GM04504 (cell line): ENCODE results near the gene UXT.
A peak's percentile ranks its signal among the peaks of the same experiment; 100 is the strongest.
"Not testable (repeated sequence)": the region's sequence is repeated elsewhere in the genome, so short reads cannot be mapped to it uniquely, and the experiment has no call there.

ENCODE experiments used
- DNase-seq: peaks from one replicate; pipeline ENCODE4 v3.0.0-alpha.2; 2012; ENCODE audit warnings: low read depth

UXT gene

GRCh38 chrX:47658684-47659420 is at the start of gene UXT:
TSS of gene UXT (minus strand) at chrX:47659180. CDS start at chrX:47658927, 253 bp downstream.
- DNase-seq = peak; percentile 78

GRCh38 chrX:47707031-47707780 is 48.2 kb upstream of the UXT start:
- DNase-seq = no peak

GRCh38 chrX:47706575-47706974 is 47.6 kb upstream of the UXT start:
- DNase-seq = peak; percentile 17

- no peak for DNase-seq
These were observed 45.8 kb upstream of the UXT start for GRCh38 chrX:47704736-47705135.

- no peak for DNase-seq
These were observed 38.2 kb upstream of the UXT start for GRCh38 chrX:47697181-47697580.

DNA sequence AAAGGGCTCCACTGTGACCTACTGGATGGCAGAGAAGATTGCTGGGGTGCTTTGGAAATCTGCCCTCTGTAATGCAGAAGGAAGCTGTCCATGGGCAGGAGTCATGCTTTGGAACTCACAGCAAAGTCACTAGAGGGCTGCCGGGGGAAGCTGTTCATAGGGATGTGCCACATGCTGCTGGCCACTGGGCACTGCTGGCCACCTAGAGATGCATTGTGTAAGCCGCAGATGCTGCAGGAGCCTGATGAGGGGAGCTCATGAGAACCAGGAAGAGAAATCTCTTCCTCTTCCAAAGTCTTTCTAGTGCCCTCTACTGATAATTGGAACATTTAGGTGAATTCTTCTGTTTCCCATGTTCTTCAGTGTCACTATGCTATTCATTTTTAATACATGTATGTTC is 31.2 kb upstream of the UXT start:
- DNase-seq = no peak

- no peak for DNase-seq
These were observed 28.3 kb upstream of the UXT start for GRCh38 chrX:47687263-47687662.

GRCh38 chrX:47683829-47684205 is 24.8 kb upstream of the UXT start:
- no peak for DNase-seq

DNA sequence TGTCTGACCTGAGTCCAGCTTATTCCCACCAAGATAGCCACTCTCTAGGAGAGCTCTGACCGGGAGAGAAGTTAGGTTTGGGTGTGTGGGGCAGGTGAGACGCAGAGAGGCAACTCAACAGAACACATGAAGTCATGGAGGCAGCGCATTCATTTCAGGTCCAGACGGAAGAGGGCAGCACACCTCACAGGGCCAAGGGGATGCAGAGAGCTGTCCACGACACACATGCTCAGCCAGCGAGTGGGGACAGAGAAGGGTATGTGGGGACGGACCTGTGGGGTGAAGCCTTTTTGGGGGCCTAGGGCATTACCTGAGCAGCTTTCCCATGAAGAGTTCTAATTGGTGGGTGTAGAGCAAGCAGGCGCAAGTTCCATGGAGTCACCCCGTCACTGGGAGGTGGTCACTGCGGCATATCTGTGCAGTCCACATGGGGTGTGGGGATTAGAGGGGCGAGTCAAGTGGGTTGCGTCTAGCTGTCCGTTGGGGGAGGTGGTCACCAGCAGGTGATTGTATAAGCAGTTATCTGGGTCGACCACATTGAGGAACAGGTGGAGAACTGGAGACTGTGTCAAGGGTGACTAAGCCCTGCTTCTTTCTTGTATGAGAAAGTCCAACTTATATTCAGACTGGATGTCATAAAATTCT is 24.3 kb upstream of the UXT start:
- no peak for DNase-seq

GRCh38 chrX:47675959-47676859 is 17.2 kb upstream of the UXT start:
- not testable (repeated sequence) for DNase-seq

- DNase-seq = no peak
These were observed 15.8 kb upstream of the UXT start for GRCh38 chrX:47674776-47675175.

DNA sequence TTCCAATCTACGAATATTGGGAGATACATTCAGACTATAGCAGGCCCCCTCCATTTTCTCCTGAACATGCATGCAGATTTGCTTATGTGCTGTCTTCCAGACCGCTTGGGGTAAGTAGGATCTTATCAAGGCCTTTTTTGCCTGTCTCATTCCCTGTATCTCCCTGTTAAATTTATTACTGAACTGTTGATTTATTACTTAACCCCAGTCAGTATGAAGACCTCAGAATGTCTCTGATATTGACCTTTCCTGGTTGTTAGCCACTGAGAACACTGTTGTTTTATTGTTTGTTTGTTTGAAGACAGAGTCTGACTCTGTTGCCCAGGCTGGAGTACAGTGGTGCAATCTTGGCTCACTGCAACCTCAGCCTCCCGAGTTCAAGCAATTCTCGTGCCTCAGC is 6.8 kb upstream of the UXT start:
- not testable (repeated sequence) for DNase-seq

- no peak for DNase-seq
These were observed 5.8 kb upstream of the UXT start for GRCh38 chrX:47664737-47665136.

- peak; percentile 86 for DNase-seq
These were observed 3.2 kb upstream of the UXT start for GRCh38 chrX:47662144-47662657.

DNA sequence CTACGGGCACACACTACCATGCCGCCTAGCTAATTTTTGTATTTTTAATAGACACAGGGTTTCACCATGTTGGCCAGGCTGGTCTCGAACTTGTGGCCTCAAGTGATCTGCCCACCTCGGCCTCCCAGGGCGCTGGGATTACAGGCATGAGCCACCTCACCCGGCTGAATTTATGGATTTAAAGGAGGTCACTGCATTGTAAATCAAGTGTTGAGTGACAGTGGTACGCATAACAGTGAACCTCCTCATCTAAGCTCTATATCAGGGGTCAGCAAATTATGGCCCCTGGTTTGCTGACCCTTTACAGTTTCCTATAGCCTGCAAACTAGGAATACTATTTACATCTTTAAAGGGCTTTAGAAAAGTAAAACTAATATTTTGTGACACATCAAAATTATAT is 2.6 kb upstream of the UXT start:
- no peak for DNase-seq

- no peak for DNase-seq
These were observed 394 bp upstream of the UXT start for GRCh38 chrX:47659421-47659726.

DNA sequence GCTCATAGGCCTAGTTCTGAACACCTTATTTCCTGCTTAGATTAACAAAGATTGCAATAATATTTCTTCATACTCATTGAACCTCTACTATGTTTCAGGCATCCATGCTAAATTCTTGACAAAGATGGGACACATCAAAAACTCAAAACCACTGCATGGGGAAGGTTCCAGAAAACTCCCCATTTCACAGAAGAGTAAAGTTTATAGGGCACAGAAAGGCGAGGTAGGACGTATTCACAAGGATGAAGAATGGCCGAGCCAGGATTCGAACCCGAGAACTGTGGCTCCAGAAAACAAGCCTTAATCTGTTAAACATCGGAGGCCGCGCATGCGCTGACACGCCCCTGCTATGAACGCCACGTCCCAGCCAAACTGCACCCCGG is 688 bp downstream of the UXT start:
- DNase-seq = no peak

- no peak for DNase-seq
These were observed 7.7 kb downstream of the UXT start for GRCh38 chrX:47651043-47651905.

DNA sequence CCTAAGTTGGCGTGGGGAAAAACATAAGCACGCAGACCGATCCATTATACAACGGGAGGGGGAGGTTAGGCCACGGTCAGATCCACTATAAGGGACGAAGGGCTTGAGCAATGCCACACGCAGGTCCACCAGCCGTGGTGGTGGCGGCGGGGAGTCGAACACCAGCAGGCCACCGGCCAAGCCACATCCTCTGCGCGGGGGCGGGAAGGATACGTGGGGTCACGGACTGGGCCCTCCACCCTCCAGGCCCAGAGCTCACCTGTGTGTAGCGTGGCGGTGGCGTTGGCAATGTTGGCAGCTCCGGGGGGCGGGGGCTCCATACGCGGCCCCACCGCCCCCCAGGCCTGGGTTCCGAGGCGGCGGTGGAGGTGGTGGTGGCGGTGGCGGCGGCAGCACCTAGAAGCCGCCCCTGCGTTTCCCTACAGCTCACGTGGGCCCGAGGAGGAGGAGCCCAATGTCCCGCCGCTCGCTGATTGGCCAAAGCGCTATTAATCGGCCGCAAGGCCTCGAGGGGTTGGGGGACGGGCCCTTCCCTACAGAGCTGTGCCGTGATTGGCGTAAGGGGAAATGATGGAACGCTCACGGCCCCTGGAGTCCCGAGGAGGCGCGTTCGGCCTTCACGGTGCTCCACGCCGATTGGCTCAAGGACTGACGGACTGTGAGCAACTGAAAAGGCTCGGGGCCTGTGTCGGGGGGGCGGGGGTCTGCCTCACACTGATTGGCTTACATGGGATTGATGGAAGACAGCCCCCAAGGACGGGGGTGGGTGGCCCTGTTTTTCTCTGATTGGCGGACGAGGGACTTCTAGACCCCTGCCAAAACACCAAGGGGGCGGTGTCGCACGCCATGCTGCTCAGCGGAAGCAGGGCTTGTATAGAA is 8.6 kb downstream of the UXT start, which contains the start of gene ELK1:
Gene ELK1 (minus strand): TSS at position 400 of the 879 bp plus-strand sequence. CDS start 9,122 bp downstream, outside the sequence.
- peak; percentile 95 for DNase-seq

DNA sequence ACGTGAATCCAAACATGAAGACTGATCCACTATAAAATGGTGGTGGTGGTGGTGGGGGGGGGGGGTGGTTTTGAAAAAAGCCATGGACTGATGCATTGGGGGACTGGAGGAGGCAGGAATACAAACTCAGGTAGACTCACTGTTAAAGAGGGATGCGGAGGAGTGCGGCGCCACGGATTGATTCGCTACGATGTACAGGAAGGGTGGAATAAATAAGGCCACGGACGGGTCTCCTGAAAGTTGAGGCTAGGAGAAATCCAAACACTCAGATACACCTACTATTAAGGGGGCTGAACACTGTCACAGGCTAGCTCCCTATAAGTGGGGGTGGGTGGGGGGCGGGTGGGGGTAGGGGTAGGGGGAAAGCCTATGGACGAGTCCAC is 9.2 kb downstream of the UXT start:
- DNase-seq = no peak
